Endodermal cell (in vitro differentiated cells): Measurements from ENCODE around the gene ETV6. TPM values are rescaled to one million over a fixed set of nuclear protein-coding genes. Genes with fewer than 3 reads are reported as not detected.

Experiments
- DNase-seq: peaks from one replicate; pipeline ENCODE4 v3.0.0-alpha.2; 2017
- H3K27ac ChIP-seq: 2 replicates; pipeline ENCODE4 v1.5.1; 2013; ENCODE audit warnings: mild to moderate bottlenecking, low read depth, low read length, moderate library complexity
- H3K27me3 ChIP-seq: 2 replicates; pipeline ENCODE4 v1.6.1; 2013; ENCODE audit warnings: mild to moderate bottlenecking, low read length, moderate library complexity; ENCODE audit not compliant: insufficient read depth, control insufficient read depth, poor library complexity, severe bottlenecking
- H3K36me3 ChIP-seq: 2 replicates; pipeline ENCODE4 v1.7.0; 2013; ENCODE audit warnings: mild to moderate bottlenecking, low read length, moderate library complexity; ENCODE audit not compliant: control insufficient read depth, insufficient read depth
- H3K4me1 ChIP-seq: one replicate; pipeline ENCODE4 v1.7.0; 2013; ENCODE audit warnings: low read length; ENCODE audit not compliant: control insufficient read depth, insufficient read depth
- H3K4me3 ChIP-seq: 2 replicates; pipeline ENCODE4 v1.5.1; 2013; ENCODE audit warnings: mild to moderate bottlenecking, low read length, moderate library complexity
- H3K9ac ChIP-seq: 2 replicates; pipeline ENCODE4 v1.6.1; 2013; ENCODE audit warnings: mild to moderate bottlenecking, low read length, moderate library complexity; ENCODE audit not compliant: poor library complexity, severe bottlenecking; ENCODE audit errors: extremely low read depth
- H3K9me3 ChIP-seq: 2 replicates; pipeline ENCODE4 v1.6.1; 2013; ENCODE audit warnings: mild to moderate bottlenecking, low read length, moderate library complexity; ENCODE audit not compliant: control insufficient read depth
- H3K27ac Mint-ChIP-seq: 2 replicates; pipeline ENCODE4 v1.8.0; 2020; ENCODE audit warnings: mixed read lengths
- H3K27me3 Mint-ChIP-seq: 2 replicates; pipeline ENCODE4 v1.8.0; 2021; ENCODE audit warnings: mild to moderate bottlenecking, mixed read lengths; ENCODE audit not compliant: insufficient read depth
- H3K36me3 Mint-ChIP-seq: 2 replicates; pipeline ENCODE4 v1.8.0; 2020; ENCODE audit warnings: low read depth, mixed read lengths
- H3K4me1 Mint-ChIP-seq: 2 replicates; pipeline ENCODE4 v1.8.0; 2020; ENCODE audit warnings: mixed read lengths
- H3K4me3 Mint-ChIP-seq: 2 replicates; pipeline ENCODE4 v1.8.0; 2020; ENCODE audit warnings: mild to moderate bottlenecking, moderate library complexity, mixed read lengths
- H3K9me3 Mint-ChIP-seq: 2 replicates; pipeline ENCODE4 v1.8.0; 2020; ENCODE audit warnings: mild to moderate bottlenecking, mixed read lengths
- CTCF ChIP-seq: fragments of 200-600 bp; sonication (generic); conservative IDR thresholded peaks from 2 replicates; pipeline ENCODE4 v1.5.0; 2021; ENCODE audit warnings: antibody characterized with exemption, mild to moderate bottlenecking
- WGBS, 2 experiments: methylation state at CpG; one replicate each; pipeline versions ENCODE4 v1.1.5 to v1.1.7; 2013; ENCODE audit warnings: missing lambda C conversion rate in 2 of 2, mixed read lengths in 1 of 2; ENCODE audit not compliant: insufficient coverage in 1 of 2, insufficient read length in 1 of 2; 5-methylcytosine and 5-hydroxymethylcytosine counted together
- total RNA-seq, 2 donors: library from RNA; stranded (reverse); fragmentation: NEBNext Ultra II Directional in 1 of 2; extraction: Animal tissue kit (Norgen Biotek cat#: 25700) in 1 of 2; gene quantifications; 2 replicates in 1 of 2; 3 replicates in 1 of 2; pipeline ENCODE4 v1.2.1, GENCODE V29; 2021

Gene ETV6
- total RNA-seq, 2 donors from 2014 or later = 9.3 to 22.1 TPM

- H3K27me3 ChIP-seq = peaks cover 13% of the 10 kb centered on the region
- DNase-seq = no peak
- no peaks in the 10 kb centered on the region for H3K9me3 ChIP-seq
- H3K27me3 Mint-ChIP-seq = peaks cover 33% of the 10 kb centered on the region
- no peak for TF ChIP-seq CTCF
- H3K27ac ChIP-seq = no peak overlapping the region
- peaks cover 45% of the 10 kb centered on the region for H3K4me1 Mint-ChIP-seq
- H3K9me3 Mint-ChIP-seq = no peaks in the 10 kb centered on the region
- no peak overlapping the region for H3K9ac ChIP-seq
- no peak overlapping the region for H3K4me3 ChIP-seq
- H3K36me3 Mint-ChIP-seq = peaks cover 4% of the 10 kb centered on the region
- H3K4me3 Mint-ChIP-seq = no peak overlapping the region
- H3K4me1 ChIP-seq = peaks cover 30% of the 10 kb centered on the region
- WGBS, 2 experiments = 95 to 97% methylated on average over 7 to 11 of the region's 11 CpGs
- no peak overlapping the region for H3K27ac Mint-ChIP-seq
- H3K36me3 ChIP-seq = no peaks in the 10 kb centered on the region
These were observed 100.6 kb downstream of the ETV6 start for GRCh38 chr12:11749943-11750690.

GRCh38 chr12:11752403-11753149 lies 103.1 kb downstream of the ETV6 start:
- H3K27ac ChIP-seq = no peak overlapping the region
- peaks cover 51% of the 10 kb centered on the region for H3K4me1 Mint-ChIP-seq

GRCh38 chr12:11753150-11753499 lies 103.7 kb downstream of the ETV6 start:
- H3K9me3 Mint-ChIP-seq = no peaks in the 10 kb centered on the region
- H3K27ac Mint-ChIP-seq = no peak overlapping the region
- peaks cover 61% of the 10 kb centered on the region for H3K27me3 Mint-ChIP-seq
- peaks cover 51% of the 10 kb centered on the region for H3K4me1 Mint-ChIP-seq
- Histone ChIP-seq H3K4me3 (no peak overlapping the region), H3K4me1 (peaks cover 29% of the 10 kb centered on the region), H3K36me3 (no peaks in the 10 kb centered on the region), H3K27ac (no peak overlapping the region), H3K9me3 (no peaks in the 10 kb centered on the region), H3K9ac (no peak overlapping the region), H3K27me3 (peaks cover 36% of the 10 kb centered on the region)
- H3K36me3 Mint-ChIP-seq = peaks cover 4% of the 10 kb centered on the region
- no peak overlapping the region for H3K4me3 Mint-ChIP-seq
- 48 to 86% methylated on average over 1 to 2 of the region's 2 CpGs for WGBS, 2 experiments
- TF ChIP-seq CTCF = no peak
- DNase-seq = peak; percentile 85

More at GRCh38 chr12:11752403-11753149, 103.1 kb downstream of the ETV6 start:
- Mint-ChIP-seq H3K27ac (no peak overlapping the region), H3K9me3 (no peaks in the 10 kb centered on the region), H3K36me3 (peaks cover 4% of the 10 kb centered on the region), H3K27me3 (peaks cover 55% of the 10 kb centered on the region), H3K4me3 (no peak overlapping the region)
- Histone ChIP-seq H3K4me1 (peaks cover 29% of the 10 kb centered on the region), H3K9ac (no peak overlapping the region), H3K9me3 (no peaks in the 10 kb centered on the region), H3K27me3 (peaks cover 31% of the 10 kb centered on the region), H3K4me3 (no peak overlapping the region), H3K36me3 (no peaks in the 10 kb centered on the region)
- no peak for TF ChIP-seq CTCF
- 92% methylated on average over 16 to 21 of the region's 21 CpGs for WGBS, 2 experiments
- no peak for DNase-seq
